Neutrophil (primary cell): ENCODE data around the gene MEG3.

Experiments
- H3K27ac ChIP-seq: fragments of 200-600 bp; sonication (generic); 2 replicates; pipeline ENCODE4 v1.5.1; 2016; ENCODE audit warnings: mild to moderate bottlenecking, moderate library complexity
- H3K27me3 ChIP-seq: fragments of 200-600 bp; sonication (generic); 2 replicates; pipeline ENCODE4 v1.6.0; 2016; ENCODE audit warnings: mild to moderate bottlenecking
- H3K36me3 ChIP-seq: fragments of 200-600 bp; sonication (generic); 2 replicates; pipeline ENCODE4 v1.5.1; 2017
- H3K4me1 ChIP-seq, 2 experiments: fragments of 200-600 bp in 1 of 2; sonication (generic) in 1 of 2; 1 replicate in 1 of 2; 2 replicates in 1 of 2; pipeline versions ENCODE4 v1.5.1 to v1.6.1; 2013 to 2016; ENCODE audit warnings: low read depth in 1 of 2, low read length in 1 of 2, mild to moderate bottlenecking in 1 of 2, moderate library complexity in 1 of 2; ENCODE audit not compliant: control insufficient read depth in 1 of 2, insufficient read depth in 1 of 2
- H3K4me3 ChIP-seq, 2 experiments: fragments of 200-600 bp in 1 of 2; sonication (generic) in 1 of 2; 1 replicate in 1 of 2; 2 replicates in 1 of 2; pipeline ENCODE4 v1.5.1; 2013 to 2016; ENCODE audit warnings: low read depth in 1 of 2, low read length in 1 of 2, mild to moderate bottlenecking in 1 of 2, moderate library complexity in 1 of 2
- H3K9me3 ChIP-seq: fragments of 200-600 bp; sonication (generic); 2 replicates; pipeline ENCODE4 v1.5.1; 2016
- TF ChIP-seq, protein P1 (sequence below): fragments of 200-600 bp; sonication (generic); IDR thresholded peaks from 2 replicates; pipeline ENCODE4 v1.5.1; 2016; ENCODE audit warnings: antibody characterized with exemption

Gene MEG3

DNA sequence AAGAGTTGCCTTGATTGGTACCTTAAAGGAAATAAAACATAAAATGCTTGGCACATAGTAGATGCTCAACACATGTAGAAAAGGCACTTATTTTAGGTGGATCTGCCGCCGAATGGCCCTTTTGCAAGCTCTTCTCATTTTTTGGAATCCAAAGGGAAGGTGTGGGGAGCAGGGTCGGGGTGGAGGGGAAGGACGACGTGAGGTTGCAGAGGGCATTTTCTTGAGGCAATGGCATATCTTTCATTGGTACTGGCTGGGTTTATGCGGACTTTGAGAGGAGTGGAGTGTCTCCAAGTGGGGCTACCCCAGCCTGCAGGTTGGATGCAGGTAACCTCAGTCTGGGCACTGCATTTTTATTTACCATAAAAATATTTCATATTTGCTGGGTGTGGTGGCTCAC, 69.5 kb downstream of the MEG3 start:
- H3K4me3 ChIP-seq: no peak overlapping the region
- TF ChIP-seq, protein P1, sequence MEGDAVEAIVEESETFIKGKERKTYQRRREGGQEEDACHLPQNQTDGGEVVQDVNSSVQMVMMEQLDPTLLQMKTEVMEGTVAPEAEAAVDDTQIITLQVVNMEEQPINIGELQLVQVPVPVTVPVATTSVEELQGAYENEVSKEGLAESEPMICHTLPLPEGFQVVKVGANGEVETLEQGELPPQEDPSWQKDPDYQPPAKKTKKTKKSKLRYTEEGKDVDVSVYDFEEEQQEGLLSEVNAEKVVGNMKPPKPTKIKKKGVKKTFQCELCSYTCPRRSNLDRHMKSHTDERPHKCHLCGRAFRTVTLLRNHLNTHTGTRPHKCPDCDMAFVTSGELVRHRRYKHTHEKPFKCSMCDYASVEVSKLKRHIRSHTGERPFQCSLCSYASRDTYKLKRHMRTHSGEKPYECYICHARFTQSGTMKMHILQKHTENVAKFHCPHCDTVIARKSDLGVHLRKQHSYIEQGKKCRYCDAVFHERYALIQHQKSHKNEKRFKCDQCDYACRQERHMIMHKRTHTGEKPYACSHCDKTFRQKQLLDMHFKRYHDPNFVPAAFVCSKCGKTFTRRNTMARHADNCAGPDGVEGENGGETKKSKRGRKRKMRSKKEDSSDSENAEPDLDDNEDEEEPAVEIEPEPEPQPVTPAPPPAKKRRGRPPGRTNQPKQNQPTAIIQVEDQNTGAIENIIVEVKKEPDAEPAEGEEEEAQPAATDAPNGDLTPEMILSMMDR: no peak
- H3K4me1 ChIP-seq: no peaks in the 10 kb centered on the region
- H3K9me3 ChIP-seq: no peaks in the 10 kb centered on the region
- no peak overlapping the region for H3K27ac ChIP-seq
- peaks cover 41% of the 10 kb centered on the region for H3K27me3 ChIP-seq
- H3K36me3 ChIP-seq: no peaks in the 10 kb centered on the region

DNA sequence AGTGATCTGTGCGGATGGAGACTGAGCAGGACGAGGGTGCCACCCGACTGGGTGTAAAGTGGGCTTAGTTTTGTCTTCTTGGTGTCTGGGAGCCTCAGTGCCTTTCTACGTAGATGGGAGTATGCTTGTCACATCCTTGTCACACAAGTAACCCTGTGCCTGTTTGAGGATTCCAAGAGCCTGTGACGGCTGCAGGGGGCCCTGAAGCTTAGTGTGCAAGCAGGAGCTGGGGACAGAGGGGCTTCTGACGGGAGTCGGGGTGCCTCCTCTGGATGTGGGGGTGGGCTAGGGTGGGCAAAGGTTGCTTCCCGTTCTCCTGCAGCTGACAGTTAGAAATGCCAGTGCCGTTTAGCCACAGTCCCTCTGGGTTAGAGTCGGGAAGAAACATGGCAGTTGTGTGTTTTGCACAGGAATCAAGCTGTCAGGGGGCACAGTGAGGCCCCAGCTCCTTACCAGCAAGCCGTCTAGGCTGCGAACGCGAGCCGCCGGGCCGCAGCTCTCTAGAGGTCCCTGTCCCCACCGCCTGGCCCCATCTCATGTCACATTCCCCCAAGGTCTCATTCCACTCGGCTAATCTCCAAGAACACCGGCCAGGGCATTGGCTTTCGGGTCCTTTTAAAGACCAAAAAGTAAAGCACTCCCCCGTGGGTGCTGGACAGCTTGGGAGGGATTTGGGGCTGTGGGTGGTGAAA, 70.6 kb downstream of the MEG3 start:
- Histone ChIP-seq H3K9me3 (no peaks in the 10 kb centered on the region), H3K4me3 (no peak overlapping the region), H3K27me3 (peaks cover 52% of the 10 kb centered on the region), H3K4me1 (no peaks in the 10 kb centered on the region), H3K27ac (no peak overlapping the region), H3K36me3 (no peaks in the 10 kb centered on the region)
- TF ChIP-seq, protein P1: no peak

DNA sequence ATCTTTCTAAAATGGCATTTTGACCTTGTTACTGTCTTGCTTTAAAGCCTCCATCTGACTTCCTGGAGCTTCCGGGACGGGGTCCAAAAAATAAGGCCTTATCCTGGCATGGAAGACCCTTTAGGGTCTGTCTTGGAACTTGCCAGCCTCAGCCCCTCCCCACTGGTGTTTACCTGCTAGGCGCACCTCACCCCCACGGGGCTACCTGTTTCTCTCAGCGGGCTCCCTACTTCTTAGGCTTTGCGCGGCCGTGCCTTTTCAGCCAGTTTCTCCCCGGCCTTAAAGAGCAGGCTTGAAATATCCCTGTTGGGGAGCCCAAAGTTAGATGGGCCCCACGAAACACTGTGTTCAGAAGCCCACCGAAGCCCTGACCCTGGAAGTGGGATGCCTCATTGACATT, 72.5 kb downstream of the MEG3 start:
- Histone ChIP-seq H3K27me3 (peaks cover 72% of the 10 kb centered on the region), H3K4me1 (no peaks in the 10 kb centered on the region), H3K4me3 (no peak overlapping the region), H3K36me3 (no peaks in the 10 kb centered on the region), H3K9me3 (no peaks in the 10 kb centered on the region), H3K27ac (no peak overlapping the region)
- TF ChIP-seq, protein P1: no peak

DNA sequence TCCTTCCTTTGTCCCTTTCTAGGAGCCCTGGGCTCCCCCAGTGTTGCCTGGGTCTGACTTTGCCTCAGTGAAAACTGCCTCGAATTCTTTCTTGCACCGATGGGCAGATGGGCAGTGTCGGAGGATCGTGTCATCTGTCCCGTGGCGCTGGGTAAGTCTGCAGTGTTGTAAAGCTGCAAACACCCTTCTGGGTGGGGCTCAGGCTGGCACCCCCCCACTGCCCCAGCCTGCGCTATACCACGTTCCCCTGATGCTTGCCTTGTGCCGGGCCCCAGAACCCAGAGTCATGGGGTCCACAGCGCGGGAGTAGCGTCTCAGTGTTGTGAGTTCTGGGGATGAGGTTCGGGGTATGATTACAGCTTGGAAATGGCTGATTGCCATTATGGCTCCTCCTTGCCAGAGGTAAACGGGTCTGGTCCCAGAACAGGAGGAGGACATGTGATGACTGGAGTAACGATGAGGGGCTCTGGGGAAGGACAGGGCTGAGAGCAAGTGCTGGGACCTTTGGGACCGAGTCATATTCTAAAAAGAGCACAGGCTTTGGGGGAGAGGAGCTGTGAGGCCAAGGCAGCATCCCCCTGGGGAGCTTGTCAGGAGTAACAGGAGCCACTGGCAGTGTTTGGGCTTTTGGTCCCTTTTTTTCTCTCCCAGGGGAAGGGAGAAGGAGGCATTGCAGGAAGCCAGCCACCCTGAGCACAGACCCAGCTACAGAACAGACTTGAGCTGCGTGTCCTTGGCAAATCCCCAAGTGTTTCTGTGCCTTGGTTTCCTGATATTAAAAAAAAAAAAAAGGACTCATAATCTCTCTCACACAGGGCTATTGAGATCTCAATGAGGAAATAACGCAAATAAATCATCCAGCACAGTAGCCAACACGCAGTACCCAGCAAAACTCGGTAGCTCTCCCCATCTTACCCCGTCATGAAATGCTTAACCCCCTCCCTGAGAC, 73.3 kb downstream of the MEG3 start:
- Histone ChIP-seq H3K9me3 (no peaks in the 10 kb centered on the region), H3K27me3 (peaks cover 79% of the 10 kb centered on the region), H3K4me3 (no peak overlapping the region), H3K27ac (no peak overlapping the region), H3K36me3 (no peaks in the 10 kb centered on the region), H3K4me1 (no peaks in the 10 kb centered on the region)
- TF ChIP-seq, protein P1: no peak

DNA sequence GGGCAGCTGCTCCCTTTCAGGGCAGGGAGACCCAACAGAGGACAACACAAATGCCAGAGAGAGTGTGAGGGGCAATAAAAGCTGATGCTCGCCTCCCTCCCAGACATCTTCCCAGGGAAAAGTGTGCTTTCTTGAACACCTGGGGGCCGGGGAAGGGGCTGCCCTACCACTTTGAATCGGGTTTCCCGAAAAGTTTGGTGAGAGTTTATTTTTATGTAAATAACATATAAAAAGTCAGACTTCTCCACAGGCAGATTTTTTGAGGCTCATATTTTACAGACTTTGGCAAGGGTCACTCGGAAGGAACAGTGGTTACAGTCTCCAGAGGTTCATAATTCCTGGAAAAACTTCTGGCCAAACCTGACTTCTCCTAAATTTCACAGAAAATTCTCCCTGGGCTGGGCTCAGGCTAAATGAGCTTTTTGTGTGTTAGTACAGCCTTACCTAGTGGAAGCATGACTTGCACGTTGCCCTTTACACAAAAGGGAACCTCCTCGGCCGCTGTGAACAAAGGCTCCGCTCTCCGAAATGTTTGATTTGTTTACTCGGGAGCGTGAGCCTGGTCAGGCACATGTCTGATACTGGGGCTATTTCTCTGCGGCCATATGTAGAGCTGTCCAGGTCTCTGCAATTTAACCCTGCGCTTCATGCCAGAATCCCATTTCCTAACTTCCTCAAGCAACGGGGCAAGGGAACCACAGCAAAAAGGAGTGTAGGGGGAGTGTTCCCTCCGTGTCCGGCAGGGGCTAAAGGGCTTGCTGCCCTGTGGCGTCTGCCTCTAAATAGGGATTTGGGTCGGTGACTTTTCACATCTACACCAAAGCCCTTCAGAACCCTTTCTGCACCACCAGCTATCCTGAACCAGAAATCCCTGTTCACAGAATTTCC, 74.2 kb downstream of the MEG3 start:
- Histone ChIP-seq H3K9me3 (no peaks in the 10 kb centered on the region), H3K36me3 (no peaks in the 10 kb centered on the region), H3K4me1 (no peaks in the 10 kb centered on the region), H3K27me3 (peaks cover 89% of the 10 kb centered on the region), H3K4me3 (no peak overlapping the region), H3K27ac (no peak overlapping the region)
- TF ChIP-seq, protein P1: no peak
